Cardiac fibroblast (primary cell): ENCODE measurements around the gene TMEM181.
"Not testable (repeated sequence)": the region's sequence is repeated elsewhere in the genome, so short reads cannot be mapped to it uniquely, and the experiment has no call there.

Experiments used
- DNase-seq, 2 donors: peaks; one replicate each; pipeline versions ENCODE4 v3.0.0 to v3.0.0-alpha.2; 2010; ENCODE audit warnings: low read depth in 2 of 2
- H3K4me3 ChIP-seq, 2 donors: replicated peaks in 1 of 2; 1 replicate in 1 of 2; 2 replicates in 1 of 2; pipeline ENCODE4 v1.5.1; 2011; ENCODE audit warnings: low read depth in 2 of 2, low read length in 2 of 2, mild to moderate bottlenecking in 2 of 2, moderate library complexity in 1 of 2
- CTCF ChIP-seq: IDR thresholded peaks from one replicate; pipeline ENCODE4 v1.5.1; 2011; ENCODE audit warnings: low read depth, mild to moderate bottlenecking, low read length, inconsistent platforms

Gene TMEM181

GRCh38 chr6:158548418-158549161 lies 11.3 kb upstream of the TMEM181 start:
- DNase-seq, result peak in 1 of 2 donors; percentile 10
- H3K4me3 ChIP-seq, result no peak overlapping the region
- no peak for TF ChIP-seq CTCF

- DNase-seq, result no peak
- TF ChIP-seq CTCF, result no peak
- H3K4me3 ChIP-seq, result no peak overlapping the region
These were observed 7.7 kb upstream of the TMEM181 start for GRCh38 chr6:158552055-158552795.

GRCh38 chr6:158552796-158553138 lies 7.1 kb upstream of the TMEM181 start:
- H3K4me3 ChIP-seq, result no peak overlapping the region
- no peak for TF ChIP-seq CTCF
- no peak for DNase-seq

GRCh38 chr6:158554611-158555361 lies 5.1 kb upstream of the TMEM181 start:
- DNase-seq, result no peak
- TF ChIP-seq CTCF, result no peak
- H3K4me3 ChIP-seq, result no peak overlapping the region

- TF ChIP-seq CTCF, result no peak
- DNase-seq, result no peak
- H3K4me3 ChIP-seq, result no peak overlapping the region
These were observed 3.8 kb upstream of the TMEM181 start for GRCh38 chr6:158556113-158556512.

GRCh38 chr6:158557110-158557509 lies 2.8 kb upstream of the TMEM181 start:
- DNase-seq, H3K4me3 ChIP-seq: not testable (repeated sequence)

GRCh38 chr6:158557927-158558326 lies 2.0 kb upstream of the TMEM181 start:
- H3K4me3 ChIP-seq, result no peak overlapping the region
- TF ChIP-seq CTCF, result no peak
- DNase-seq, result no peak
